ENCODE data around the gene ITGB1BP1. TPM values are rescaled to one million over a fixed set of nuclear protein-coding genes. Genes with fewer than 3 reads are reported as not detected.

Gene ITGB1BP1
- total RNA-seq, 1 experiment from 2014 or later: 153 TPM

GRCh38 chr2:9359463-9359862, 63.9 kb downstream of the ITGB1BP1 start:
- H3K4me1 ChIP-seq (ENCODE audit: control insufficient read depth, insufficient read depth, low read length): no peaks in the 10 kb centered on the region
- ChIA-PET POLR2A (no interaction called here), CTCF (no interaction called here)
- BruUV-seq (replicated peaks): no TSS peak
- H3K27ac ChIP-seq (ENCODE audit: low read length): no peak overlapping the region
- ATAC-seq (no peak), DNase-seq (ENCODE audit: low read depth, low spot score) (no peak)
- no peaks in the 10 kb centered on the region for H3K9me3 ChIP-seq (ENCODE audit: control insufficient read depth, insufficient read depth, low read depth, low read length)
- intact Hi-C loops (cut with micrococcal nuclease; ENCODE audit: unreplicated experiment): no loop called here
- in situ Hi-C loops (cut with HindIII; ENCODE audit: low pct_unique_long_range_greater_than_20kb, low sequenced_read_pairs): no loop called here
- H3K27me3 ChIP-seq (ENCODE audit: control insufficient read depth, insufficient read depth, low read length): no peaks in the 10 kb centered on the region
- no peak for TF ChIP-seq REST (IDR thresholded peaks at IDR 0.05; ENCODE audit: insufficient read depth in 1 of 2, low read depth in 2 of 2, low read length in 1 of 2)
- no peak for TF ChIP-seq TCF7L2 (IDR thresholded peaks at IDR 0.05; ENCODE audit: low read depth, low read length)
- TF ChIP-seq POLR2AphosphoS5 (IDR thresholded peaks at IDR 0.05; ENCODE audit: low read depth, low read length): no peak
- no peak for TF ChIP-seq CTCF (IDR thresholded peaks at IDR 0.05)
- TF ChIP-seq SIN3A (IDR thresholded peaks at IDR 0.05; ENCODE audit: borderline replicate concordance, insufficient read depth, low read depth, low read length): no peak
- peaks cover 41% of the 10 kb centered on the region for H3K36me3 ChIP-seq (ENCODE audit: control insufficient read depth, insufficient read depth, low read length)
- H3K4me3 ChIP-seq (ENCODE audit: low read depth in 2 of 2, low read length in 2 of 2): no peak overlapping the region

GRCh38 chr2:9358846-9359245, 64.5 kb downstream of the ITGB1BP1 start:
- POLR2A ChIA-PET: no interaction called here
- BruUV-seq (replicated peaks): no TSS peak
- TF ChIP-seq CTCF (IDR thresholded peaks at IDR 0.05): no peak
- no peak for TF ChIP-seq TCF7L2 (IDR thresholded peaks at IDR 0.05; ENCODE audit: low read depth, low read length)
- Histone ChIP-seq H3K4me3 (ENCODE audit: low read depth in 2 of 2, low read length in 2 of 2) (no peak overlapping the region), H3K36me3 (ENCODE audit: control insufficient read depth, insufficient read depth, low read length) (peaks cover 40% of the 10 kb centered on the region), H3K4me1 (ENCODE audit: control insufficient read depth, insufficient read depth, low read length) (no peaks in the 10 kb centered on the region), H3K9me3 (ENCODE audit: control insufficient read depth, insufficient read depth, low read depth, low read length) (no peaks in the 10 kb centered on the region), H3K27ac (ENCODE audit: low read length) (no peak overlapping the region), H3K27me3 (ENCODE audit: control insufficient read depth, insufficient read depth, low read length) (no peaks in the 10 kb centered on the region)
- CTCF ChIA-PET: no interaction called here
- ATAC-seq (no peak), DNase-seq (ENCODE audit: low read depth, low spot score) (no peak)
- in situ Hi-C loops (cut with HindIII; ENCODE audit: low pct_unique_long_range_greater_than_20kb, low sequenced_read_pairs) (no loop called here), intact Hi-C loops (cut with micrococcal nuclease; ENCODE audit: unreplicated experiment) (no loop called here)

- Histone ChIP-seq H3K27ac (ENCODE audit: low read length) (no peak overlapping the region), H3K27me3 (ENCODE audit: control insufficient read depth, insufficient read depth, low read length) (no peaks in the 10 kb centered on the region), H3K4me3 (ENCODE audit: low read depth in 2 of 2, low read length in 2 of 2) (no peak overlapping the region), H3K36me3 (ENCODE audit: control insufficient read depth, insufficient read depth, low read length) (peaks cover 54% of the 10 kb centered on the region), H3K4me1 (ENCODE audit: control insufficient read depth, insufficient read depth, low read length) (no peaks in the 10 kb centered on the region), H3K9me3 (ENCODE audit: control insufficient read depth, insufficient read depth, low read depth, low read length) (no peaks in the 10 kb centered on the region)
- POLR2A ChIA-PET: no interaction called here
- in situ Hi-C loops (cut with HindIII; ENCODE audit: low pct_unique_long_range_greater_than_20kb, low sequenced_read_pairs) (no loop called here), intact Hi-C loops (cut with micrococcal nuclease; ENCODE audit: unreplicated experiment) (no loop called here)
- DNase-seq (ENCODE audit: low read depth, low spot score): no peak
- CTCF ChIA-PET: no interaction called here
- TF ChIP-seq REST (IDR thresholded peaks at IDR 0.05; ENCODE audit: insufficient read depth in 1 of 2, low read depth in 2 of 2, low read length in 1 of 2) (no peak), SIN3A (IDR thresholded peaks at IDR 0.05; ENCODE audit: borderline replicate concordance, insufficient read depth, low read depth, low read length) (no peak), TCF7L2 (IDR thresholded peaks at IDR 0.05; ENCODE audit: low read depth, low read length) (no peak), CTCF (IDR thresholded peaks at IDR 0.05) (no peak), POLR2AphosphoS5 (IDR thresholded peaks at IDR 0.05; ENCODE audit: low read depth, low read length) (no peak)
- no peak for ATAC-seq
- BruUV-seq (replicated peaks): no TSS peak
Measured at GRCh38 chr2:9356261-9356660, 67.1 kb downstream of the ITGB1BP1 start.

Data from Panc1 (cell line).